Mesenchymal stem cell (in vitro differentiated cells and primary cell): ENCODE data around the gene CKB.

Experiments used
- DNase-seq: peaks from one replicate; pipeline ENCODE4 v3.0.0-alpha.2; 2013
- H2AFZ ChIP-seq: one replicate; pipeline ENCODE4 v1.6.1; 2013; ENCODE audit warnings: low read depth, mild to moderate bottlenecking, control low read depth, inconsistent platforms, low read length, moderate library complexity
- H2AK5ac ChIP-seq: 2 replicates; pipeline ENCODE4 v1.6.1; 2013; ENCODE audit warnings: low read length, moderate library complexity, mild to moderate bottlenecking, inconsistent platforms; ENCODE audit not compliant: severe bottlenecking
- H2BK120ac ChIP-seq: one replicate; pipeline ENCODE4 v1.6.1; 2013; ENCODE audit warnings: low read depth, mild to moderate bottlenecking, inconsistent platforms, low read length, moderate library complexity
- H2BK12ac ChIP-seq, 2 experiments: one replicate each; pipeline ENCODE4 v1.6.1; 2013; ENCODE audit warnings: inconsistent platforms in 2 of 2, low read length in 2 of 2, mild to moderate bottlenecking in 2 of 2, moderate library complexity in 2 of 2, control low read depth in 1 of 2
- H2BK15ac ChIP-seq: one replicate; pipeline ENCODE4 v1.6.1; 2013; ENCODE audit warnings: mild to moderate bottlenecking, low read depth, inconsistent platforms; ENCODE audit not compliant: poor library complexity, severe bottlenecking
- H2BK5ac ChIP-seq: 2 replicates; pipeline ENCODE4 v1.6.1; 2013; ENCODE audit warnings: low read depth, mild to moderate bottlenecking, low read length, control low read depth, inconsistent platforms; ENCODE audit not compliant: poor library complexity, severe bottlenecking
- H3K14ac ChIP-seq, 2 experiments: one replicate each; pipeline ENCODE4 v1.6.1; 2013; ENCODE audit warnings: inconsistent platforms in 2 of 2, low read length in 2 of 2, control low read depth in 1 of 2, mild to moderate bottlenecking in 1 of 2, moderate library complexity in 1 of 2
- H3K18ac ChIP-seq, 2 experiments: one replicate each; pipeline ENCODE4 v1.6.1; 2013; ENCODE audit warnings: inconsistent platforms in 2 of 2, low read length in 2 of 2, control low read depth in 1 of 2, low read depth in 1 of 2, mild to moderate bottlenecking in 1 of 2
- H3K23ac ChIP-seq, 2 experiments: one replicate each; pipeline ENCODE4 v1.6.1; 2013; ENCODE audit warnings: inconsistent platforms in 2 of 2, low read length in 2 of 2, mild to moderate bottlenecking in 2 of 2, moderate library complexity in 2 of 2, control low read depth in 1 of 2
- H3K27ac ChIP-seq: 2 replicates; pipeline ENCODE4 v1.5.1; 2013; ENCODE audit warnings: mild to moderate bottlenecking, moderate library complexity, low read length, control low read depth, inconsistent platforms; ENCODE audit not compliant: poor library complexity, severe bottlenecking
- H3K27me3 ChIP-seq, 2 experiments: 2 replicates each; pipeline versions ENCODE4 v1.6.1 to v1.7.0; 2013; ENCODE audit warnings: low read length in 2 of 2, mild to moderate bottlenecking in 2 of 2, moderate library complexity in 2 of 2, control low read depth in 1 of 2, inconsistent platforms in 1 of 2; ENCODE audit not compliant: control insufficient read depth in 1 of 2, insufficient read depth in 1 of 2
- H3K36me3 ChIP-seq, 2 experiments: 2 replicates each; pipeline versions ENCODE4 v1.6.1 to v1.7.0; 2013; ENCODE audit warnings: low read length in 2 of 2, control low read depth in 1 of 2, inconsistent platforms in 1 of 2, low read depth in 1 of 2, mild to moderate bottlenecking in 1 of 2; ENCODE audit not compliant: insufficient read depth in 2 of 2, control insufficient read depth in 1 of 2
- H3K4ac ChIP-seq, 2 experiments: one replicate each; pipeline ENCODE4 v1.6.1; 2013; ENCODE audit warnings: inconsistent platforms in 2 of 2, low read length in 2 of 2, mild to moderate bottlenecking in 2 of 2, moderate library complexity in 2 of 2, control low read depth in 1 of 2, low read depth in 1 of 2
- H3K4me1 ChIP-seq: 2 replicates; pipeline ENCODE4 v1.6.1; 2013; ENCODE audit warnings: low read depth, low read length, control low read depth; ENCODE audit not compliant: control insufficient read depth, insufficient read depth
- H3K4me2 ChIP-seq: 2 replicates; pipeline ENCODE4 v1.6.1; 2013; ENCODE audit warnings: low read length, mild to moderate bottlenecking, inconsistent platforms; ENCODE audit not compliant: poor library complexity, severe bottlenecking
- H3K4me3 ChIP-seq, 2 experiments: 2 replicates each; pipeline versions ENCODE4 v1.5.1 to v1.7.0; 2013; ENCODE audit warnings: low read length in 2 of 2, mild to moderate bottlenecking in 2 of 2, control low read depth in 1 of 2, low read depth in 1 of 2; ENCODE audit not compliant: insufficient read depth in 1 of 2
- H3K79me1 ChIP-seq: replicated peaks from 2 replicates; pipeline ENCODE4 v1.6.1; 2013; ENCODE audit warnings: mild to moderate bottlenecking, control low read depth, low read length, inconsistent platforms; ENCODE audit not compliant: poor library complexity, severe bottlenecking
- H3K9ac ChIP-seq: 2 replicates; pipeline ENCODE4 v1.7.0; 2013; ENCODE audit warnings: mild to moderate bottlenecking, low read length, moderate library complexity
- H3K9me3 ChIP-seq: 2 replicates; pipeline ENCODE4 v1.7.0; 2013; ENCODE audit warnings: mild to moderate bottlenecking, low read length; ENCODE audit not compliant: control insufficient read depth
- H4K8ac ChIP-seq: one replicate; pipeline ENCODE4 v1.6.1; 2013; ENCODE audit warnings: inconsistent platforms, mild to moderate bottlenecking, low read length, moderate library complexity
- H4K91ac ChIP-seq: one replicate; pipeline ENCODE4 v1.6.1; 2013; ENCODE audit warnings: mild to moderate bottlenecking, low read length, inconsistent platforms
- WGBS: methylation state at CpG from one replicate; pipeline ENCODE4 v1.1.7; 2013; ENCODE audit warnings: mixed read lengths; 5-methylcytosine and 5-hydroxymethylcytosine counted together

Gene CKB

DNA sequence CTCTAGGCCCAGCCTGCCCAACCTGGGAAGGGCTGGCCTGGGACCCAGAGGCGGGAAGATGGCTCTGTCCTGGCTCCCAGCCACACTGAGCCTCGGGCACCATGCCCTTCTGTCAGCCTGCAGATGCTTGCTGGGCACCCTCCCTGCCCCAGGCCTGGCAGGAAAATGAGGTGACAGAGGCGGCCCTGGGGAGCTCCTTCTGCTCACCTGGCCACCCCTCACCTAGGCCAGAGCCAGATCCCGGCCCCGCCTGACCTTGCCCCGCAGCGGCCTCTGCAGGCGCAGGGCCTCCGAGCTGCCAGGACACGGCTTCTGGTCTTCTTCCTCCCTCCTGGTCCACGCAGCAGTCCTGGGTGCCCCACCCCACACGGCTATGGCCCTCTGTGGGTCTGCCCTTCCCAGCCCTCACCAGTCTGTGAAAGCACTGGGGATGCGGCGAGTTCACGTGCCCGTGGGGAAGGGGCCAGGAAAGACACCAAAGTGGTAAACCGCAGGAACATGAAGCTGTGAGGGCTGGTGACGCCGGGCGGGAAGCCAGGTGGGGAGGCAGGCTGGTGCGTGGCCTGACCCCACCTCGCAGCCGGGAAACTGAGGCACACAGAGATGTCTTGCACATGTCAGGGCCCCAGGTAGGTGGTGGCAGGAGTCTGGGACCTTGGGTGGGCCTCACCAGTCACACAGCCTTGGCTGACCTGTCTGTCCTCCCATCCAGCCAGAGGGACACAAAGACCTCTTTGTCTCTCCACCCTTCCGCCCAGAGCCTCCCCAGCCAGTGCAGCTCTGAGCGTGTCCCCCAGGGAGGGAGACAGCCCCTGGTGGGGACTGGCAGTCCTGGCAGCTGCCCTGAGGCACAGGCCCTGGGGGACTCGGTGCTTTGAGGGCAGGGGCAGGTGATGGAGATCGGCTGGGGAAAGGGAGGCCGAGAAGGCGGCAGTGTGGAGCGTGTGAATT is 27.0 kb upstream of the CKB start:
- Histone ChIP-seq H2BK15ac (no peak overlapping the region), H2BK12ac (no peak overlapping the region), H3K36me3 (peaks cover 0 to 10% of the 10 kb centered on the region in 2 experiments), H3K27ac (no peak overlapping the region), H2BK120ac (no peak overlapping the region), H3K9me3 (no peaks in the 10 kb centered on the region), H3K27me3 (no peaks in the 10 kb centered on the region), H3K4me3 (no peak overlapping the region), H2BK5ac (peak overlapping the region; percentile 20), H3K4ac (no peak overlapping the region), H2AFZ (no peak overlapping the region), H3K4me2 (no peak overlapping the region), H3K9ac (peak overlapping the region; percentile 75), H4K8ac (no peak overlapping the region), H2AK5ac (peak overlapping the region; percentile 96), H3K23ac (no peak overlapping the region), H3K18ac (no peak overlapping the region), H3K79me1 (peaks cover 26% of the 10 kb centered on the region), H4K91ac (no peak overlapping the region), H3K4me1 (peaks cover 43% of the 10 kb centered on the region), H3K14ac (no peak overlapping the region)
- DNase-seq: no peak
- WGBS: 84% methylated on average over 25 of the region's 30 CpGs

DNA sequence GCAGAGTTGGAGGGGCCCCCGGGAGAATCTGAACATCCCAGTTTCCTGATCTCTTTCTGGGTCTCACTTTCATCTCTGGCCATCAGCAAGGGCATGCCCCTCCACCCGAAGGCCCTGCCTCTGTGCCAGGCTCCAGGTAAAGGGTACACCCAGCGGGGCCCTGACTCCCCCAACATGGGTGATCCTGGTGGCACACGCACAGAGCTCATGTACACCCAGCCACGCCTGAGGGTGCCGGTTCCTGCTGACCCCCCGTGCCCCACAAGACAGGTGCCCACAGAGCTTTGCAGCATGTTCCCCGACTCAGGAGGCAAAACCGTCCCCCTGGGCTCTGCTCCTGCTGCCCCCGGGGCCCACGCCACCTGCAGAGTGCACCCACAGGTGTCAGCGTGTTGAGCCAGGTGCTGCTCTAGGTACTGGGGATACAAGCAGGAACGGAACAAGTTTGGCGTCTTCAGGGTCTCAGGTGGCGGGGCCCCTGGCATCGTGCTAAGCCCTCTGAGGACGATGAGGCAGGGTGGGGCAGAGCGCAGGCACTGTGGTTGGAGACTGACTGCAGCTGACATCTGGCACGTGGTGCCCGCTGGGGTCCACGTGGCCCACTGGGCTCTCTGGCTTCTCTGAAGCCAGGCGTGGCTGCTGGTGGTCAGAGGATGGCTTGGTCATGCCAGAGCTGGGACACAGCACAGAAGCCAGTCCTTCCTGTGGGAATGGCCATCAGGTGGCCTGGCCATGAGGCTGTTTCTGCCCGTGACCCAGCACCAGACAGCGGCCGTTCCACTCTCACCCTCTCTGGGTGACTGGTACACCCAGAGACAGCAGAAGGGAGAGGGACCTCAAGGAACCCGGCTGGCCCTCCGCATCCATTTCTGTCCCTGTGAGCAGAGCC is 26.1 kb upstream of the CKB start:
- Histone ChIP-seq H3K9ac (no peak overlapping the region), H3K4ac (no peak overlapping the region), H4K91ac (peak overlapping the region; percentile 40), H2BK120ac (no peak overlapping the region), H3K23ac (no peak overlapping the region), H3K79me1 (peaks cover 18% of the 10 kb centered on the region), H3K9me3 (no peaks in the 10 kb centered on the region), H3K4me2 (no peak overlapping the region), H2BK12ac (no peak overlapping the region), H2AFZ (no peak overlapping the region), H3K4me3 (no peak overlapping the region), H3K14ac (no peak overlapping the region), H3K27me3 (no peaks in the 10 kb centered on the region), H4K8ac (no peak overlapping the region), H2AK5ac (peak overlapping the region; percentile 6), H3K36me3 (peaks cover 0 to 9% of the 10 kb centered on the region in 2 experiments), H3K27ac (no peak overlapping the region), H2BK5ac (no peak overlapping the region), H2BK15ac (no peak overlapping the region), H3K4me1 (peaks cover 45% of the 10 kb centered on the region), H3K18ac (no peak overlapping the region)
- no peak for DNase-seq
- 87% methylated on average over 27 of the region's 27 CpGs for WGBS

DNA sequence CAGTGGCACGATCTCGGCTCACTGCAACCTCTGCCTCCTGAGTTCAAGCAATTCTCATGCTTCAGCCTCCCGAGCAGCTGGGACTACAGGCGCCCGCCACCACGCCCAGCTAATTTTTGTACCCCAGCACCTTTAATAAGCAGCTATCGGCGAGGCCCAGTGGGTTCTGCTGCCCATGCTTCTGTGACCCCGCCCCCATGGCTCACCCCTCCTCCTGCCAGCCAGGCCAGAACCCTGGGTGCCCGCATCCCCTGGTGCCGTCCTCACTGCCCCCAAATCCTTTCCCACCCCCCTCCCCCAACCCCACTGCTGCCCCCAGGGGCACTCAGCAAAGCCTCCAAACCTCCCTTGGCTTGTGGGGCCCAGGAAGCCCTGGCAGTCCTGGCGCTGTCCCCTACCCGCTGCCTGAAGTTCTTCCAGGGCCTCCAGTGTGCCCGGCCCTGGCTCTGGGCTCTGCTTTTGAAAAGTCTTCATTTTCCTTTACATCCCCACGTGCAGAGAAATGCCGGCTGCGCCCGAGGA is 25.4 kb upstream of the CKB start:
- H2BK5ac ChIP-seq: no peak overlapping the region
- H3K9ac ChIP-seq: no peak overlapping the region
- H3K27me3 ChIP-seq: no peaks in the 10 kb centered on the region
- no peak overlapping the region for H3K4ac ChIP-seq
- no peak overlapping the region for H3K4me3 ChIP-seq
- no peak overlapping the region for H3K14ac ChIP-seq
- peaks cover 0 to 10% of the 10 kb centered on the region in 2 experiments for H3K36me3 ChIP-seq
- no peak overlapping the region for H3K4me2 ChIP-seq
- no peak overlapping the region for H2BK12ac ChIP-seq
- H4K91ac ChIP-seq: no peak overlapping the region
- H2BK15ac ChIP-seq: no peak overlapping the region
- peaks cover 52% of the 10 kb centered on the region for H3K4me1 ChIP-seq
- H3K23ac ChIP-seq: no peak overlapping the region
- no peak overlapping the region for H2BK120ac ChIP-seq
- no peak overlapping the region for H3K27ac ChIP-seq
- H3K18ac ChIP-seq: no peak overlapping the region
- 87% methylated on average over 18 of the region's 18 CpGs for WGBS
- peaks cover 15% of the 10 kb centered on the region for H3K79me1 ChIP-seq
- H2AK5ac ChIP-seq: no peak overlapping the region
- no peaks in the 10 kb centered on the region for H3K9me3 ChIP-seq
- no peak for DNase-seq
- H4K8ac ChIP-seq: no peak overlapping the region
- no peak overlapping the region for H2AFZ ChIP-seq
